GM04503 (cell line): ENCODE data around the gene TTK.
A peak's percentile ranks its signal among the peaks of the same experiment; 100 is the strongest.
"Not testable (repeated sequence)": the region's sequence is repeated elsewhere in the genome, so short reads cannot be mapped to it uniquely, and the experiment has no call there.

Experiments
- DNase-seq: peaks from one replicate; pipeline ENCODE4 v3.0.0-alpha.2; 2012; ENCODE audit warnings: low read depth

The TTK gene

DNA sequence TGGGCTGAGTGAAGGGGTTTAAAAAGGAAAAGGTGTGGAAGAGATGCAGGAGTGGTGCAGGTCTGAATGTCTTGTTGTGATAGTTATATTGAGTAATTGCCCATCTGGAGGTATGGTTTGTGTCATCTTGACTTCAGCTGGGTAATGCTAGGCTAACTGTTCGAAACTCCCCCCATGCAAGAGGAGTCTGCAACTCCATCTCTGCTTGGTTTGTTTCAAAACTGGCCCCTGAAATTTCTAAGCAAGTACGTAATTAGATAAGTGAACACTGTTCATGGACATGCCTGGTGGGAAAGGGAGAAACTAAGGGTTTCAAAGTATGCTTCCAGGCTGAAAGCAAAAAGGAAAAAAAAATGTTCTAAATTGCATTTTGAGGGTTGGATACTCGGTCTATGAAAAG is 17.1 kb downstream of the TTK start:
- no peak for DNase-seq

DNA sequence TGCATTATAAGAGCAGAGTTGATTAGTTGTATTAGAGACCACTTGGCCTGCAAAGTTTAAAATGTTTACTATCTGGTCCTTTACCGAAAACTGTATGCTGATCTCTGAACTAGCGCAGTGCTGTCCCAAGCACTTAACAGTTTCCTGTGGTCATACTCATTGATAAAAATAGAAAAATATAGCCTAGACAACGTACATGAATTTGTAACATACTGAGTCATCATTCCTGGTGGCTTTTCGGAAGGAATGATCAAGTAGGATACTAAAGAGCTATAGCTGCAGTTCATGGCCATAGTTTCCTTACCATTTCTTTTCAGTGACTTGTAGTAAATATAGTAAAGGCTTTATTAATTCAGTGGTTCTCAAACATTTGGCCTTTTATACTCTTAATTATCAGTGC is 18.4 kb downstream of the TTK start:
- peak; percentile 11 for DNase-seq

DNA sequence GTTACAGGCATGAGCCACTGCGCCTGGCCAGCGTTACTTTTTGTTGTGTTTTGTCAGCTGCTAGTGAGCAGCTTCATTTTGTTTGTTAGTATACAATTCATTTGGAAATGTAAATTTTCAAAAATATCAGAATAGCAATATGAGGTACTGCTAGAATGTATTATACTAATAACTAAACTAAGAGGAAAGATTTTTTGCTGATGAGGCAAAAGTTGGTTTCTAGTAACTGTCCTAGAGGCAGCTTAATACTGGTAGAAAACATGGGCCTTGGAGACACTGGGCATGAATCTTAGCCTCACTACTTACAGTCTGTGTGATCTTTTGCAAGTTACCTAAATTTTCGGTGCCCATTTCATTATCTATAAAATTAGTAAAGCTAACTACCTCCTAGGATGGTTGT is 24.1 kb downstream of the TTK start:
- no peak for DNase-seq

DNA sequence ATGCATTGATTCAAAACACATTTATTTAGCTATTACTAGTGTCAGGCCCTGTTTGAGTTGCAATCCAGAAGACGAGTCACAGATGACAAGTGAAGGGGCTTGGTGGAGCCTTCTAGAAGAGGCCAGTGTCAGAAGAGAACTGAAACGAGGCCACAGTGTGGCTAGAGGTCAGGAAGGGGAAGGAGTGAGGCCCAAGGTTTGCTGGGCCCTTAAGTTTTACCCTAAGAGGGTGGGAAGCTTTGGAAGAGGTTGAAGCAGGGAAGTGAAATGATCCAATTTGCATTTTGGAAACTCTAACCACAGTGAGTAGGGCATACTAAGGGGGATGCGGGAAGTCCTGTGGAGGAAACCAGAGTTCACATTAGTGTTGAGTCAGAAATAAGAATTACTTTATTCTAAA is 25.0 kb downstream of the TTK start:
- DNase-seq, result no peak

DNA sequence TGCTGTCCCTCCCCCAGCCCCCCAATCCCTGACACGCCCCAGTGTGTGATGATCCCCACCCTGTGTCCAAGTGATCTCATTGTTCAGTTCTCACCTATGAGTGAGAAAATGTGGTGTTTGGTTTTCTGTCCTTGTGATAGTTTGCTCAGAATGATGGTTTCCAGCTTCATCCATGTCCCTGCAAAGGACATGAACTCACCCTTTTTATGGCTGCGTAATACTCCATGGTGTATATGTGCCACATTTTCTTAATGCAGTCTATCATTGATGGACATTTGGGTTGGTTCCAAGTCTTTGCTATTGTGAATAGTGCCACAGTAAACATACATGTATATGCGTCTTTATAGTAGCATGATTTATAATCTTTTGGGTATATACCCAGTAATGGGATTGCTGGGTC is 43.8 kb downstream of the TTK start:
- DNase-seq, result not testable (repeated sequence)

DNA sequence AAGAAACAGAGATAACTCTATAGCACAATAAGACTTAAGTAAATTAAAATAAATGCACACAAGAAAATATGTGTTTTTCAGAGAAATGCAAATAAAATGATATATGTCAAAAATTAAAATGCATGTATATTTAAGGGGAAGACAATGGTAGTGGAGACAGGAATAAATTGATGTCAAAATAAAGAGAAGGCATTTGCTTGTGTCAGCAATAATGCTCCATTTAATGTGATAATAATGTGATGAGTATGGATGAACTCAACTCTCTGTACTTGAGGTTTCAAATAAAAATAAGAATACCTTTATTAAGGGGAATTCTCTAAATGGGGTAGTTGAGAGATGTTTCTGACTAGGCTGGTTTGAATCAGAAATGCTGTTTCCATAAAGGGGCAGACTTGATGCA is 56.3 kb downstream of the TTK start:
- DNase-seq, result no peak

DNA sequence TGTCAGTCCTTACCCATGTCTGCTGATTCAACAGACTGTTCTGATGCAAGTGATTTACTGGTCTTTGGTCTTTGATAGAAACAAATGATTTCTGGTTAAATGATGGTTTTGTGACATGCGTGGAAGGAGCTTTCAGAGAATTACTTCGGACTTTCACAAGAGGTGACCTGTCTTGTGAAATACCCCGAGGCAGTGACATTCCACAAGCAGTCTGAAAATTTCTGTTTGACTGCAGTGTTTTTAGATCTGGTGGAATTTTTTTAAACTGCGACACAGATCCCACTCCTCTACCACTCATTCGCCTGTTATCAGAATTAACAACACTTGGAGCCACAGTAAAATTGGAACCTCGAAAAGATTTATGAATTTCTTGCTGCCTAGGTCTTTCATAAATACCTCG is 63.7 kb downstream of the TTK start:
- DNase-seq, result not testable (repeated sequence)

DNA sequence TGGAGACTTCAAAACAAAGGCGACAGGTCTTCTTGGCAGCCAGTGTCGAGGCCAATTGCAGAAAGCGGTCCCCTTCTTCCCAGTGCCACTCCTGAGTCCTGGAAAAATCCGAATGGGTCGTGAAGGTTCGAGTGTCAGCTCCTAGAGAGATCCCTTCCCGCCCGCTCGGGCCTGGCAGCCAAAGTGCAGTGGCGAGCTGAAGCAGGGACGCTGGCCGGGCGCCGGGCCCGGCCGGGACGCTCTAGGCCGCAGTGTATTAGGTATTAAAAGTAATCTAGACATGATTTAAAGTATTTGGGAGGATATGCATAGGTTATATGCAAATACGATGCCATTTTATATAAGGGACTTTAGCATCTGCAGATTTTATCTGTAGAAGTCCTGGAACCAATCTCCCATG is 66.0 kb downstream of the TTK start:
- not testable (repeated sequence) for DNase-seq

DNA sequence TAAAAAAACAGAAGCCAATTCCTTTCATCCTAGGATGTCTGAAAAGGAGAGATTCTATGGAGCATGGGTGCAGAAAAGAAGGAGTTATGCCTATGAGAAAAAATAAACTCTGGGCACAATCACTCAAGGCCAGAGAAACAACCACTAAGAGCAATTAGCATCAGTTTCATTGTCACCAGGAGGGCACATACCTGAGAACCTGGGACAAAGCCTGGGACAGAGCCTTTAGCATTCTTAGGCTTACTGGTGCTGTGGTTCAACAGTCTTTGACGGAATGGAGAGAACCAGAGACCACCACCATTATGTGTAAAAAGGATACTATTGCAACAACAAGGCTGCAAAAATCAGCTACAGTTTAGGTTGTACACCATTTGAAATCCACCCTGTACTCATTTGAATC is 72.6 kb downstream of the TTK start:
- DNase-seq, result no peak

DNA sequence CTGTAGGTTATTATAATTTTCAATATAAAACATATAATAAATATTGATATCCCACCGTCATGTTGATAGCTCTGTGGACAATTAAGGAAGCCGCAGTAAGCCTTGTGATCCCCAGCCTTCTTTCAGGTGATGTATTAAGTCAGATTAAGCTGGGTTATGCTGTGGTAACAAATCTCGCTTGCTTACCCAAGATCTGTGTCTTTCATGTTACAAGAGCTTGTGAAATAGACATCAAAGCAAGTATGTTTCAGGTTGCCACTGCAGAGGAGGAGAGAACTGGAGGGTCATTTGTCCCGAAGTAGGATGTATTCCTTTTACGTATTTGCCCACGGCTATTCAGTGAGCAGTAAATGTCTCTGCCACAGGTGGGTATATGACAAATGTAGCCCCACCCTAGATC is 84.2 kb downstream of the TTK start:
- no peak for DNase-seq

DNA sequence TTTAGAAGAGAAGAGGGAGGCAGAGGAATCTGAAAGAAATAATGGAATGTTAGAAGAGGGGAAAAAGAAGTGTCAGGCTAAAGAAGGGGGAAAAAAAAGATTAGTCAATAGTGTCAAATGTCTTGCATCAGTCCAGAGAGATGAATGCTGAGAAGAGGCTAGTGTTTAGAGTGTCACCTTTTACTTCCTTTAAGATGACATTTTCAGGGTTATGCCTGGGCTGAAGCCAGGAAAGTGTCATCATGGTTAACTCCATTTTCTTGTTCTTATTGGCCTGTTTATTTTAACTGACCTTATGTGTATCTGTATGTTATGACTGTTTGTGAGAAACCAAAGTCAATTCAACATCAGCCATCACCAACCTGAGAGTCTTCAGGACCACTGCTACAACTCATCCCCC is 87.1 kb downstream of the TTK start:
- DNase-seq, result no peak
